Psoas muscle (tissue), 8 donors: ENCODE results near the gene SDK2. TPM values are rescaled to one million over a fixed set of nuclear protein-coding genes. Genes with fewer than 3 reads are reported as not detected.
"Not testable (repeated sequence)": the region's sequence is repeated elsewhere in the genome, so short reads cannot be mapped to it uniquely, and the experiment has no call there.

ENCODE experiments used
- ATAC-seq, 4 donors: fragments of 200-7000 bp; cut with Tn5 transposase; one replicate each; pipeline ENCODE4 v1.9.1; 2020; ENCODE audit warnings: moderate library complexity in 3 of 4, mild to moderate bottlenecking in 2 of 4
- DNase-seq, 2 donors: peaks; one replicate each; pipeline ENCODE4 v3.0.0-alpha.2; 2020
- H3K27ac ChIP-seq: fragments of 200-600 bp; one replicate; pipeline ENCODE4 v1.8.0; 2022
- H3K27me3 ChIP-seq, 3 donors: fragments of 200-600 bp in 1 of 3; one replicate each; pipeline versions ENCODE4 v1.6.1 to v1.8.0; 2013 to 2022; ENCODE audit warnings: low read length in 2 of 3, mild to moderate bottlenecking in 2 of 3, moderate library complexity in 1 of 3; ENCODE audit not compliant: insufficient read depth in 3 of 3
- H3K36me3 ChIP-seq, 2 donors: fragments of 200-600 bp in 1 of 2; one replicate each; pipeline versions ENCODE4 v1.6.1 to v1.8.0; 2013 to 2022; ENCODE audit warnings: low read depth in 1 of 2, mild to moderate bottlenecking in 1 of 2, moderate library complexity in 1 of 2; ENCODE audit not compliant: insufficient read depth in 1 of 2
- H3K4me1 ChIP-seq: fragments of 200-600 bp; one replicate; pipeline ENCODE4 v1.8.0; 2022
- H3K4me3 ChIP-seq: fragments of 200-600 bp; one replicate; pipeline ENCODE4 v1.8.0; 2022; ENCODE audit warnings: mild to moderate bottlenecking
- H3K9me3 ChIP-seq: fragments of 200-600 bp; one replicate; pipeline ENCODE4 v1.8.0; 2022
- WGBS, 3 donors: extraction: QIAGEN DNeasy Blood & Tissue Kit; methylation state at CpG; one replicate each; pipeline versions ENCODE4 v1.1.6 to v1.1.7; 2013; 5-methylcytosine and 5-hydroxymethylcytosine counted together
- intact Hi-C, 2 donors: fragments of 100-400 bp; cut with DNase I; formaldehyde crosslinking; loops; one replicate each; pipeline versions ENCODE4 v1.11.0 to v1.14.2; 2022
- polyA plus RNA-seq, 3 donors: library from polyadenylated mRNA; stranded (reverse); fragments of 200-250 nt; gene quantifications; one replicate each; pipeline ENCODE4 v1.2.3, GENCODE V29; 2013
- total RNA-seq, 4 donors: library from RNA; stranded (reverse); fragmentation: NEBNext Ultra II Directional in 2 of 4; extraction: Animal tissue kit (Norgen Biotek cat#: 25700) in 2 of 4; gene quantifications; one replicate each; pipeline versions ENCODE4 v1.2.1 to v1.2.4, GENCODE V29; 2021 to 2023
- TF ChIP-seq, protein P1 (sequence below): fragments of 200-600 bp; IDR thresholded peaks from one replicate; pipeline ENCODE4 v1.8.0; 2022; ENCODE audit warnings: antibody characterized with exemption
- donor health status: healthy with polysubstance abuse.
- donor health status: DM: no; HTN: no; CAD: no; lungs with moderate emphysema.
- donor health status: Bipolar disorder and iron deficiency.
- donor health status: healthy.
- donor health status: DM: yes; HTN: yes; CAD: no.
- donor health status: DM: no; HTN: no; CAD: no.
- donor health status: DM: no; HTN: no; CAD: no.
- donor health status: DM: yes; HTN: yes; CAD: no.

Gene SDK2
- total and polyA plus RNA-seq, 7 donors, result 0.04 to 2.8 (median 0.24) TPM

- H3K36me3 ChIP-seq, result no peaks in the 10 kb centered on the region
- H3K4me1 ChIP-seq, result no peaks in the 10 kb centered on the region
- intact Hi-C loops, result no loop called here
- TF ChIP-seq, protein P1, sequence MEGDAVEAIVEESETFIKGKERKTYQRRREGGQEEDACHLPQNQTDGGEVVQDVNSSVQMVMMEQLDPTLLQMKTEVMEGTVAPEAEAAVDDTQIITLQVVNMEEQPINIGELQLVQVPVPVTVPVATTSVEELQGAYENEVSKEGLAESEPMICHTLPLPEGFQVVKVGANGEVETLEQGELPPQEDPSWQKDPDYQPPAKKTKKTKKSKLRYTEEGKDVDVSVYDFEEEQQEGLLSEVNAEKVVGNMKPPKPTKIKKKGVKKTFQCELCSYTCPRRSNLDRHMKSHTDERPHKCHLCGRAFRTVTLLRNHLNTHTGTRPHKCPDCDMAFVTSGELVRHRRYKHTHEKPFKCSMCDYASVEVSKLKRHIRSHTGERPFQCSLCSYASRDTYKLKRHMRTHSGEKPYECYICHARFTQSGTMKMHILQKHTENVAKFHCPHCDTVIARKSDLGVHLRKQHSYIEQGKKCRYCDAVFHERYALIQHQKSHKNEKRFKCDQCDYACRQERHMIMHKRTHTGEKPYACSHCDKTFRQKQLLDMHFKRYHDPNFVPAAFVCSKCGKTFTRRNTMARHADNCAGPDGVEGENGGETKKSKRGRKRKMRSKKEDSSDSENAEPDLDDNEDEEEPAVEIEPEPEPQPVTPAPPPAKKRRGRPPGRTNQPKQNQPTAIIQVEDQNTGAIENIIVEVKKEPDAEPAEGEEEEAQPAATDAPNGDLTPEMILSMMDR, result no peak
- no peak overlapping the region for H3K27ac ChIP-seq
- ATAC-seq, result peak in 2 of 4 donors; percentile 70 to 82
- WGBS, 3 donors, result 73 to 85% (median 78%) methylated on average over 9 of the region's 9 CpGs
- no peak for DNase-seq
- no peaks in the 10 kb centered on the region for H3K9me3 ChIP-seq
- H3K4me3 ChIP-seq, result no peak overlapping the region
- H3K27me3 ChIP-seq, result no peaks in the 10 kb centered on the region
Observed at GRCh38 chr17:73317513-73318426, 326.5 kb downstream of the SDK2 start.

GRCh38 chr17:73316919-73317505 is 327.2 kb downstream of the SDK2 start:
- no peaks in the 10 kb centered on the region for H3K4me1 ChIP-seq
- 57 to 61% (median 60%) methylated on average over 8 of the region's 8 CpGs for WGBS, 3 donors
- no peaks in the 10 kb centered on the region for H3K36me3 ChIP-seq
- peak in 1 of 4 donors; percentile 13 for ATAC-seq
- H3K27ac ChIP-seq, result no peak overlapping the region
- no peaks in the 10 kb centered on the region for H3K27me3 ChIP-seq
- no peak for DNase-seq
- H3K9me3 ChIP-seq, result no peaks in the 10 kb centered on the region
- TF ChIP-seq, protein P1, result no peak
- no peak overlapping the region for H3K4me3 ChIP-seq
- intact Hi-C loops, result no loop called here

DNA sequence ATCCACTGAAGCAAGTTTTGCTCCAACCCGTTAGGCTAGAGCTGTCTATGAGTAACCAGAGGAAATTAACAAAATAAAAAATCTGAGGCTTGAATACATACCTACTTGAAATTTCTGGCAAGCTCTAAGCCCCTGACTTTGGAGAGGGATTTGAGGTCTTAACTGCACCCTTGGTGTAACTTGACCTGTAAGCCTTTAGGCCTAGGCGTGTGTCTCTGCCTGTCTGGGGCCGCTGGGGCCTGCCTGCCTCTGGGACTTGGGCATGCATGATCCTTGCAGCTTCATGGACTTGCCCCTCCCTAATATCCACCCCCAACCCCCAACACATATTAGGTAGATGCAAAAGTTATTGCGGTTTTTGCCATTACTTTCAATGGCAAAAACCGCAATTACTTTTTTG is 328.8 kb downstream of the SDK2 start:
- WGBS, 3 donors, result 45 to 51% (median 49%) methylated on average over 5 of the region's 5 CpGs
- TF ChIP-seq, protein P1, result no peak
- Histone ChIP-seq H3K9me3 (no peaks in the 10 kb centered on the region), H3K4me3 (no peak overlapping the region), H3K27me3 (no peaks in the 10 kb centered on the region), H3K27ac (no peak overlapping the region), H3K36me3 (no peaks in the 10 kb centered on the region), H3K4me1 (no peaks in the 10 kb centered on the region)
- ATAC-seq (no peak), DNase-seq (no peak)
- intact Hi-C loops, result no loop called here

- TF ChIP-seq, protein P1, result no peak
- DNase-seq, result no peak
Observed at GRCh38 chr17:73313526-73314127, 330.6 kb downstream of the SDK2 start.

DNA sequence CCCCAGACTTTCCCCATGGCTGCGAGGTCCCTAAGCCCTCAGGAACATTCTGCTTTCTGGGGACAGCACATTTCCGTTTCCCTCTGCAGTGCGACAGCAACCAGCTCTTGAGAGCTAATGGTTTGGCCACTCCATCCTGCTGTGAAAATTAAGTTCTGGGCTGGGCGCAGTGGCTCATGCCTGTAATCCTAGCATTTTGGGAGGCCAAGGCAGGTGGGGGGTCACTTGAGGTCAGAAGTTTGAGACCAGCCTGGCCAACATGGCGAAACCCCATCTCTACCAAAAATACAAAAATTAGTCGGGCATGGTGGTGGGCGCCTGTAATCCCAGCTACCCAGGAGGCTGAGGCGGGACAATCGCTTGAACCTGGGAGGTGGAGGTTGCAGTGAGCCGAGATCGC is 331.4 kb downstream of the SDK2 start:
- not testable (repeated sequence) for H3K36me3 ChIP-seq, DNase-seq, H3K4me1 ChIP-seq, H3K9me3 ChIP-seq, ATAC-seq, H3K27me3 ChIP-seq
- Histone ChIP-seq H3K4me3 (peak overlapping the region; percentile 85), H3K27ac (peak overlapping the region; percentile 87)
- intact Hi-C loops, result loop anchor here (5.0 kb wide), 2 partner anchors 44 to 56 kb away; no protein-coding TSS in a partner anchor
- 73 to 81% (median 75%) methylated on average over 11 of the region's 11 CpGs for WGBS, 3 donors

More at GRCh38 chr17:73313526-73314127, 330.6 kb downstream of the SDK2 start:
- H3K9me3 ChIP-seq, result no peaks in the 10 kb centered on the region
- WGBS, 3 donors, result 80 to 90% (median 87%) methylated on average over 7 to 8 of the region's 8 CpGs
- H3K27ac ChIP-seq, result no peak overlapping the region
- ATAC-seq, result no peak
- intact Hi-C loops, result loop anchor here (5.0 kb wide), 2 partner anchors 44 to 56 kb away; no protein-coding TSS in a partner anchor
- H3K27me3 ChIP-seq, result no peaks in the 10 kb centered on the region
- no peak overlapping the region for H3K4me3 ChIP-seq
- H3K36me3 ChIP-seq, result no peaks in the 10 kb centered on the region
- H3K4me1 ChIP-seq, result peaks cover 3% of the 10 kb centered on the region
